22Rv1 (cell line): ENCODE results near the gene ABCD1.

Experiments
- CTCF ChIP-seq: fragments of 450-650 bp; IDR thresholded peaks from 2 replicates; pipeline ENCODE4 v1.5.1; 2017; ENCODE audit warnings: mild to moderate bottlenecking
- ZFX ChIP-seq: fragments of 450-650 bp; IDR thresholded peaks from 2 replicates; pipeline ENCODE4 v1.6.1; 2017; ENCODE audit warnings: antibody characterized with exemption, borderline replicate concordance

- TF ChIP-seq CTCF (no peak), ZFX (no peak)
These were observed 37.9 kb upstream of the ABCD1 start for GRCh38 chrX:153686711-153687110.
